SK-N-MC (cell line): Measurements from ENCODE around the gene GSAP.
A peak's percentile ranks its signal among the peaks of the same experiment; 100 is the strongest.

Experiments used
- DNase-seq: peaks from one replicate; pipeline ENCODE4 v3.0.0-alpha.2; 2011; ENCODE audit warnings: low read depth, low spot score
- H3K27ac ChIP-seq: fragments of 200-600 bp; sonication (generic); 2 replicates; pipeline ENCODE4 v1.5.1; 2016; ENCODE audit warnings: mixed run types
- H3K36me3 ChIP-seq: fragments of 200-600 bp; sonication (generic); 2 replicates; pipeline ENCODE4 v1.6.1; 2017; ENCODE audit warnings: antibody characterized with exemption, low read length, mixed read lengths; ENCODE audit not compliant: insufficient read depth
- H3K4me3 ChIP-seq: fragments of 200-600 bp; sonication (generic); 2 replicates; pipeline ENCODE4 v1.5.1; 2016
- H3K9ac ChIP-seq: fragments of 200-600 bp; sonication (generic); 2 replicates; pipeline ENCODE4 v1.8.0; 2017; ENCODE audit warnings: mixed run types, mixed read lengths; ENCODE audit not compliant: insufficient read length
- H3K9me3 ChIP-seq: fragments of 200-600 bp; sonication (generic); 2 replicates; pipeline ENCODE4 v1.6.1; 2017; ENCODE audit warnings: low read depth, mild to moderate bottlenecking, antibody characterized with exemption, low read length, moderate library complexity, mixed read lengths
- EZH2 ChIP-seq: fragments of 200-600 bp; sonication (generic); IDR thresholded peaks from one replicate; pipeline ENCODE4 v1.6.1; 2017; ENCODE audit warnings: antibody characterized with exemption
- FOXP2 ChIP-seq: optimal IDR thresholded peaks from 2 replicates; pipeline ENCODE3; 2011; ENCODE audit warnings: mild to moderate bottlenecking, moderate library complexity; ENCODE audit not compliant: insufficient read depth; ENCODE audit errors: extremely low read length, control extremely low read depth
- POLR2AphosphoS5 ChIP-seq: IDR thresholded peaks from 2 replicates; pipeline ENCODE4 v1.6.1; 2012; ENCODE audit warnings: mild to moderate bottlenecking, low read depth, low read length, borderline replicate concordance

Gene GSAP

GRCh38 chr7:77327932-77328628 lies 88.1 kb downstream of the GSAP start:
- Histone ChIP-seq H3K36me3 (no peaks in the 10 kb centered on the region), H3K27ac (no peak overlapping the region), H3K9ac (no peak overlapping the region), H3K4me3 (no peak overlapping the region), H3K9me3 (no peaks in the 10 kb centered on the region)
- DNase-seq, result no peak
- TF ChIP-seq POLR2AphosphoS5 (no peak), EZH2 (no peak), FOXP2 (no peak)

GRCh38 chr7:77327067-77327931 lies 88.8 kb downstream of the GSAP start:
- no peak overlapping the region for H3K9ac ChIP-seq
- DNase-seq, result no peak
- no peak for TF ChIP-seq POLR2AphosphoS5
- TF ChIP-seq FOXP2, result no peak
- TF ChIP-seq EZH2, result no peak

GRCh38 chr7:77326131-77326530 lies 90.0 kb downstream of the GSAP start:
- Histone ChIP-seq H3K9ac (no peak overlapping the region), H3K27ac (no peak overlapping the region), H3K36me3 (no peaks in the 10 kb centered on the region), H3K4me3 (no peak overlapping the region), H3K9me3 (no peaks in the 10 kb centered on the region)
- no peak for DNase-seq
- TF ChIP-seq FOXP2 (no peak), EZH2 (no peak), POLR2AphosphoS5 (no peak)

More at GRCh38 chr7:77327067-77327931, 88.8 kb downstream of the GSAP start:
- Histone ChIP-seq H3K36me3 (no peaks in the 10 kb centered on the region), H3K27ac (no peak overlapping the region), H3K4me3 (no peak overlapping the region), H3K9me3 (no peaks in the 10 kb centered on the region)

- H3K9ac ChIP-seq, result no peak overlapping the region
- no peak overlapping the region for H3K4me3 ChIP-seq
- H3K27ac ChIP-seq, result no peak overlapping the region
- no peaks in the 10 kb centered on the region for H3K36me3 ChIP-seq
- TF ChIP-seq POLR2AphosphoS5, result no peak
- no peak for TF ChIP-seq EZH2
- no peak for TF ChIP-seq FOXP2
- no peaks in the 10 kb centered on the region for H3K9me3 ChIP-seq
- DNase-seq, result no peak
Observed at GRCh38 chr7:77321300-77321699, 94.8 kb downstream of the GSAP start.

- Histone ChIP-seq H3K4me3 (no peak overlapping the region), H3K9ac (no peak overlapping the region), H3K36me3 (no peaks in the 10 kb centered on the region), H3K9me3 (no peaks in the 10 kb centered on the region), H3K27ac (no peak overlapping the region)
- TF ChIP-seq EZH2, result no peak
- TF ChIP-seq POLR2AphosphoS5, result no peak
- TF ChIP-seq FOXP2, result no peak
- no peak for DNase-seq
Observed at GRCh38 chr7:77320714-77321113, 95.4 kb downstream of the GSAP start.

GRCh38 chr7:77320137-77320536 lies 96.0 kb downstream of the GSAP start:
- no peak for TF ChIP-seq POLR2AphosphoS5
- TF ChIP-seq EZH2, result no peak
- TF ChIP-seq FOXP2, result no peak
- no peak overlapping the region for H3K27ac ChIP-seq
- no peaks in the 10 kb centered on the region for H3K9me3 ChIP-seq
- no peak overlapping the region for H3K4me3 ChIP-seq
- H3K36me3 ChIP-seq, result no peaks in the 10 kb centered on the region
- H3K9ac ChIP-seq, result no peak overlapping the region
- peak; percentile 14 for DNase-seq

- no peak for TF ChIP-seq POLR2AphosphoS5
- no peak for TF ChIP-seq FOXP2
- no peak for TF ChIP-seq EZH2
- no peaks in the 10 kb centered on the region for H3K9me3 ChIP-seq
- no peaks in the 10 kb centered on the region for H3K36me3 ChIP-seq
Observed at GRCh38 chr7:77318019-77318418, 98.1 kb downstream of the GSAP start.

GRCh38 chr7:77316219-77316978 lies 99.8 kb downstream of the GSAP start:
- Histone ChIP-seq H3K9ac (no peak overlapping the region), H3K4me3 (no peak overlapping the region), H3K9me3 (no peaks in the 10 kb centered on the region), H3K36me3 (no peaks in the 10 kb centered on the region), H3K27ac (no peak overlapping the region)
- no peak for DNase-seq
- TF ChIP-seq POLR2AphosphoS5 (no peak), EZH2 (no peak), FOXP2 (no peak)

More at GRCh38 chr7:77318019-77318418, 98.1 kb downstream of the GSAP start:
- no peak overlapping the region for H3K27ac ChIP-seq
- DNase-seq, result no peak
- no peak overlapping the region for H3K9ac ChIP-seq
- no peak overlapping the region for H3K4me3 ChIP-seq
